Measurements from ENCODE around the gene SESN1.

DNA sequence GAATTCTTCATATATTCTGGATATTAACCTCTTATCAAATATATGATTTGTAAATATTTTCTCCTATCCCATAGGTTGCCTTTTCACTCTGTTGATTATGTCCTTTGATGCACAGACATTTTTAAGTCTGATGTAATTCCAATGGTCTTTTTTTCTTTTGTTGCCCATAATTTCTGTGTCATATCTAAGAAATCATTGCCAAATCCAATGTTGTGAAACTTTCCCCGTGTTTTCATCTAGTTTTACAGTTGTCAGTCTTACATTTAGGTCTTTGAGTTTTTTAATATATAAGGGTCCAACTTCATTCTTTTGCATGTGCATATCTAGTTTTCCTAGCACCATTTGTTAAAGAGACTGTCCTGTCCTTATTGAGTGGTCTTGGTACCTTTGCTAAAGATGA lies 111.5 kb downstream of the SESN1 start:
- TF ChIP-seq CTCF (IDR thresholded peaks at IDR 0.05) (no peak), POLR2A (IDR thresholded peaks at IDR 0.05) (no peak)

Data from Peyer's patch (tissue), 4 donors.